PC-9 (cell line): ENCODE measurements around the gene PTGER1. TPM values are rescaled to one million over a fixed set of nuclear protein-coding genes. Genes with fewer than 3 reads are reported as not detected.

ENCODE experiments used
- BruUV-seq: library from RNA; stranded (reverse); fragments of 400-500 nt; replicated peaks from 2 replicates; lab custom pipeline; 2021; lab: Mats Ljungman, UMichigan
- CTCF ChIA-PET: fragments of 300-600 bp; sonication (Branson Sonifier 250); formaldehyde crosslinking; loops from one replicate; lab custom pipeline; 2022; ENCODE audit warnings: antibody characterized with exemption; lab: Charles Lee
- POLR2A ChIA-PET: fragments of 300-600 bp; sonication (Branson Sonifier 250); formaldehyde crosslinking; loops from one replicate; lab custom pipeline; 2022; ENCODE audit warnings: antibody characterized with exemption; ENCODE audit not compliant: unreplicated experiment; lab: Charles Lee
- DNase-seq, 2 experiments: peaks; one replicate each; pipeline versions ENCODE4 v3.0.0 to v3.0.0-alpha.2; 2015 to 2022; ENCODE audit warnings: mixed read lengths in 1 of 2
- H2AFZ ChIP-seq: fragments of 200-600 bp; sonication (generic); 2 replicates; pipeline ENCODE4 v1.8.1; 2017; ENCODE audit warnings: antibody characterized with exemption
- H3F3A ChIP-seq: fragments of 200-600 bp; sonication (generic); 2 replicates; pipeline ENCODE4 v1.8.1; 2017; ENCODE audit warnings: antibody characterized with exemption, mild to moderate bottlenecking, low read depth; ENCODE audit not compliant: insufficient read depth
- H3K27ac ChIP-seq: fragments of 200-600 bp; sonication (generic); 2 replicates; pipeline ENCODE4 v1.6.1; 2016; ENCODE audit warnings: mixed run types
- H3K27me3 ChIP-seq: fragments of 200-600 bp; sonication (generic); 2 replicates; pipeline ENCODE4 v1.6.1; 2016; ENCODE audit warnings: low read depth, mixed run types; ENCODE audit not compliant: insufficient read depth
- H3K36me3 ChIP-seq: fragments of 200-600 bp; sonication (generic); 2 replicates; pipeline ENCODE4 v1.6.1; 2016; ENCODE audit warnings: low read depth, mixed run types
- H3K4me1 ChIP-seq: fragments of 200-600 bp; sonication (generic); replicated peaks from 2 replicates; pipeline ENCODE4 v1.6.1; 2016; ENCODE audit warnings: mixed run types; ENCODE audit not compliant: insufficient read depth
- H3K4me2 ChIP-seq: fragments of 200-600 bp; sonication (generic); 2 replicates; pipeline ENCODE4 v1.6.1; 2017; ENCODE audit warnings: mixed run types
- H3K4me3 ChIP-seq: fragments of 200-600 bp; sonication (generic); 2 replicates; pipeline ENCODE4 v1.6.1; 2016; ENCODE audit warnings: mixed run types
- H3K79me2 ChIP-seq: fragments of 200-600 bp; sonication (generic); 2 replicates; pipeline ENCODE4 v1.6.1; 2017; ENCODE audit warnings: low read depth, mixed run types
- H3K9me2 ChIP-seq: fragments of 200-600 bp; sonication (generic); 2 replicates; pipeline ENCODE4 v1.8.1; 2017; ENCODE audit warnings: mild to moderate bottlenecking; ENCODE audit not compliant: insufficient read depth
- H3K9me3 ChIP-seq: fragments of 200-600 bp; sonication (generic); 2 replicates; pipeline ENCODE4 v1.8.1; 2016; ENCODE audit warnings: low read depth; ENCODE audit not compliant: insufficient read depth
- H4K20me1 ChIP-seq: fragments of 200-600 bp; sonication (generic); 2 replicates; pipeline ENCODE4 v1.8.1; 2017; ENCODE audit not compliant: insufficient read depth
- EZH2 ChIP-seq: fragments of 200-600 bp; sonication (generic); IDR thresholded peaks from 2 replicates; pipeline ENCODE4 v1.8.0; 2017; ENCODE audit warnings: antibody characterized with exemption, low read depth
- intact Hi-C: fragments of 100-400 bp; cut with micrococcal nuclease; formaldehyde crosslinking; loops from one replicate; pipeline ENCODE4 v1.10.0; 2022; ENCODE audit not compliant: unreplicated experiment
- total RNA-seq: library from RNA; stranded (reverse); gene quantifications from 2 replicates; pipeline ENCODE4 v1.2.3, GENCODE V29; 2021
- TF ChIP-seq, protein P1 (sequence below): fragments of 200-600 bp; sonication (generic); conservative IDR thresholded peaks from 2 replicates; pipeline ENCODE4 v1.6.1; 2017; ENCODE audit warnings: mixed run types, antibody characterized with exemption, mild to moderate bottlenecking, moderate library complexity

The PTGER1 gene
- total RNA-seq, 1 experiment from 2014 or later = 1.4 TPM

DNA sequence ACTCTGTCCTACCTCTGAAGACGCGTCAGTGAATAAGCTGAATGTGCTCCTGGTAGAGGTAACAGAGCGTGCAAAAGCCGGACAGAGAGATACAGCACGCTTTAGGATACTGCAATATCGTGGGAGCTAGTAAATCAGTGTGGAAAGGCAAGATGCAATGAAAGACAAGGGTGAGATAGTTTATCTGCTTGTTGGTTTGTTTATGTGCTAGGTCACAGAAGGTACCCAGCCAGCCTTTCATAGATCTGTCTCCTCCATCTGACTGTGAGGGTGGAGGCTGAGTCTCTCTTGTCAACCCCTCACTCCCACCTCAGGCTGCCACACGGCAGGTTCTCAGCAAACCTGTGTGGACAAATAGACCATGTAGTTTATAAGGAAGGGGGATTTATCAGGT is 21.7 kb upstream of the PTGER1 start:
- Histone ChIP-seq H2AFZ (0 out of 2 replicates have a peak overlapping the region, but pooled peaks have one; percentile 15), H3K9me2 (no peaks in the 10 kb centered on the region), H3K4me1 (peaks cover 34% of the 10 kb centered on the region), H3K4me3 (peak overlapping the region; percentile 28; the same call in 1 of the 2 replicates), H3K27me3 (no peaks in the 10 kb centered on the region), H3K27ac (peak overlapping the region; percentile 82), H3F3A (peaks cover 50% of the 10 kb centered on the region), H3K36me3 (peaks cover 10% of the 10 kb centered on the region; the same call in 1 of the 2 replicates), H4K20me1 (peaks cover 28% of the 10 kb centered on the region), H3K79me2 (peaks cover 45% of the 10 kb centered on the region), H3K4me2 (peak overlapping the region; percentile 71), H3K9me3 (no peaks in the 10 kb centered on the region)
- intact Hi-C loops = loop anchor here (1.0 to 10.0 kb wide), 3 partner anchors 19 to 62 kb away; partner anchors contain the start of gene PKN1
- no peak for TF ChIP-seq EZH2
- TF ChIP-seq, protein P1, sequence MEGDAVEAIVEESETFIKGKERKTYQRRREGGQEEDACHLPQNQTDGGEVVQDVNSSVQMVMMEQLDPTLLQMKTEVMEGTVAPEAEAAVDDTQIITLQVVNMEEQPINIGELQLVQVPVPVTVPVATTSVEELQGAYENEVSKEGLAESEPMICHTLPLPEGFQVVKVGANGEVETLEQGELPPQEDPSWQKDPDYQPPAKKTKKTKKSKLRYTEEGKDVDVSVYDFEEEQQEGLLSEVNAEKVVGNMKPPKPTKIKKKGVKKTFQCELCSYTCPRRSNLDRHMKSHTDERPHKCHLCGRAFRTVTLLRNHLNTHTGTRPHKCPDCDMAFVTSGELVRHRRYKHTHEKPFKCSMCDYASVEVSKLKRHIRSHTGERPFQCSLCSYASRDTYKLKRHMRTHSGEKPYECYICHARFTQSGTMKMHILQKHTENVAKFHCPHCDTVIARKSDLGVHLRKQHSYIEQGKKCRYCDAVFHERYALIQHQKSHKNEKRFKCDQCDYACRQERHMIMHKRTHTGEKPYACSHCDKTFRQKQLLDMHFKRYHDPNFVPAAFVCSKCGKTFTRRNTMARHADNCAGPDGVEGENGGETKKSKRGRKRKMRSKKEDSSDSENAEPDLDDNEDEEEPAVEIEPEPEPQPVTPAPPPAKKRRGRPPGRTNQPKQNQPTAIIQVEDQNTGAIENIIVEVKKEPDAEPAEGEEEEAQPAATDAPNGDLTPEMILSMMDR = no peak
- POLR2A ChIA-PET = interaction anchor here (0.6 to 1.1 kb wide), 6 partner anchors 9 to 53 kb away, joined by 3 to 6 read pairs (median 4); no protein-coding TSS in a partner anchor
- no peak for DNase-seq
- CTCF ChIA-PET = interaction anchor here (0.5 to 1.1 kb wide), 3 partner anchors 22 to 938 kb away, joined by 3 to 14 read pairs (median 3); partner anchors contain the start of gene DNAJB1
- BruUV-seq = TSS peak; percentile 74

DNA sequence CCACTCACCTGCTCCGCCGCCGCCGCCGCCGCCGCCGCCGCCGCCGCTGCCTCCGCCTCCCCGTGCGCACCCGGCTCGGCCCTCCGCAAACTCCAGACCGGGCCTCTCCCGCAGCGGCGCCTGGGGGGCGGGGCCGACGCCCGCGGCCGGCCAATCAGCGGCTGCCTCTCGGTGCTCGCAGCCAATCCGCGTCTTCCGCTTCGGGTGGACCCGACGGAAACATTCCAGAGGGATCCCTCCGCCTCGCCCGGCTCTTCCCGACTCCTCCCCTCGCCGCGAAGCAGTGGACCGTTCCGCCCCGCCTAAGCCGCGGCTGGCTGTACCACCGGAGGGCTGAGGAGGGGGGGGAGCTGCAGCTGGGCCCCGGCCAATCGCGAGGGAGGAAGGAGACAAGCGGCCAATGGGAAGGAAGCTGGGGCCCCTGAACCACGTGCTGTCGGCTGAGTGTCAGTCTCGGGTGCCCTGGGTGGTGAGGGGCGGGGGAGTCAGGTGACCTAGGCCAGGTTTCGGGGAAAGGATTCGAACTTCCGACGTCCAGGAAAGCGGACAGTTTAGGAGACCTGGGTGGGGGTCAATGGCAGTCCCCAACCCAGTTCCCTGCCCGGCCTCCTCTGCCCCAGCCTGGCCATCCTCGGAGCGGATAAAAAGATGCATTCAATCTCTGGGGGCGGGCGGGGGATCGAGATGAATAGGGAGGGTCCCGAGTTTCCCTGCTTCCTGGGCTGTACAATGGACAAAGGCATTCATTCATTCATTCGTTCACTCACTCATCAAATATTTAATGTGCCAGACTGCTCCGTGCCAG is 21.1 kb upstream of the PTGER1 start, which contains the start of gene GIPC1:
TSS of gene GIPC1 (minus strand) at position 99 of the 805 bp plus-strand sequence. CDS start 13,151 bp downstream, outside the sequence.
- Histone ChIP-seq H4K20me1 (peaks cover 34% of the 10 kb centered on the region), H3K4me3 (peak within 1 kb of the TSS; percentile 99), H3F3A (peaks cover 46% of the 10 kb centered on the region), H3K4me2 (peak within 1 kb of the TSS; percentile 90), H3K27me3 (no peaks in the 10 kb centered on the region), H3K36me3 (peaks cover 13% of the 10 kb centered on the region), H3K4me1 (peaks cover 34% of the 10 kb centered on the region), H3K79me2 (peaks cover 51% of the 10 kb centered on the region), H3K9me2 (no peaks in the 10 kb centered on the region), H3K27ac (peak within 1 kb of the TSS; percentile 91), H2AFZ (no peak within 1 kb of the TSS; the same call in 1 of the 2 replicates), H3K9me3 (no peaks in the 10 kb centered on the region)
- intact Hi-C loops = loop anchor here (1.0 to 10.0 kb wide), 3 partner anchors 20 to 61 kb away; partner anchors contain the start of gene PKN1
- ChIA-PET POLR2A (interaction anchor here (0.5 to 1.3 kb wide), 7 partner anchors 10 to 55 kb away, joined by 3 to 16 read pairs (median 5); no protein-coding TSS in a partner anchor), CTCF (interaction anchor here (0.6 kb wide), 1 partner anchor 14 kb away, joined by 4 read pairs; no protein-coding TSS in a partner anchor)
- TF ChIP-seq, protein P1 = no peak
- TF ChIP-seq EZH2 = no peak
- peak; percentile 95 to 98 for DNase-seq
- no TSS peak for BruUV-seq

DNA sequence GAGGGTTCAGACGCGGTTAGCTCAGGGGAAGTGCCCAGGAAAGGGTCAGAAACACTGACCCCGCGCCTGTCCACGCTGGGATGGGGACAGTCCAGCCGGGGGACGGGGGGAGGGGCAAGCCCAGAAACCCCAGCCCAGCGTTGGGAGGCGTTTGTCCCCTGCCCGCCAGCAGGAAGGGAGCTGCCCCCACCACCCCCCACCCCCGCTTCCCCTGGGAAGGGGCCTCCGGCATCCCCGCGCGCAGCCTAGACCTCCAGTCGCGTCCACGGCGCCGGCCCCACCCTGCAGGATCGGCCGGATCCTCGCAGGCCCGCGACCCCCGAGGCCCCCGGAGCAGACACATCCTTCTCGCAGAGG is 20.5 kb upstream of the PTGER1 start:
- H3K4me2 ChIP-seq = peak overlapping the region; percentile 90
- peaks cover 46% of the 10 kb centered on the region for H3F3A ChIP-seq
- POLR2A ChIA-PET = interaction anchor here (0.5 to 1.3 kb wide), 6 partner anchors 10 to 913 kb away, joined by 3 to 16 read pairs (median 6); no protein-coding TSS in a partner anchor
- TF ChIP-seq EZH2 = no peak
- TF ChIP-seq, protein P1 = no peak
- peaks cover 39% of the 10 kb centered on the region for H4K20me1 ChIP-seq
- no peak overlapping the region; the same call in 1 of the 2 replicates for H2AFZ ChIP-seq
- CTCF ChIA-PET = interaction anchor here (0.6 to 1.1 kb wide), 3 partner anchors 10 to 15 kb away, joined by 4 to 7 read pairs (median 6); no protein-coding TSS in a partner anchor
- H3K27me3 ChIP-seq = no peaks in the 10 kb centered on the region
- H3K9me3 ChIP-seq = no peaks in the 10 kb centered on the region
- H3K36me3 ChIP-seq = peaks cover 13% of the 10 kb centered on the region
- no peak for DNase-seq
- no peaks in the 10 kb centered on the region for H3K9me2 ChIP-seq
- peaks cover 34% of the 10 kb centered on the region for H3K4me1 ChIP-seq
- peak overlapping the region; percentile 91 for H3K27ac ChIP-seq
- BruUV-seq = no TSS peak
- intact Hi-C loops = loop anchor here (1.0 to 10.0 kb wide), 4 partner anchors 10 to 61 kb away; partner anchors contain the start of gene PKN1
- peak overlapping the region; percentile 99 for H3K4me3 ChIP-seq
- H3K79me2 ChIP-seq = peaks cover 57% of the 10 kb centered on the region
